SU-DHL-6 (cell line): ENCODE results near the gene GSK3A.
A peak's percentile ranks its signal among the peaks of the same experiment; 100 is the strongest.

Experiments used
- H2AFZ ChIP-seq: fragments of 200-600 bp; sonication (generic); 2 replicates; pipeline ENCODE4 v1.6.1; 2014; ENCODE audit warnings: low read depth, mild to moderate bottlenecking, moderate library complexity, mixed read lengths, antibody characterized with exemption, low read length; ENCODE audit not compliant: severe bottlenecking
- H3F3A ChIP-seq: fragments of 200-600 bp; shearing (Covaris generic); 2 replicates; pipeline ENCODE4 v1.6.0; 2016; ENCODE audit warnings: antibody characterized with exemption, mild to moderate bottlenecking; ENCODE audit not compliant: insufficient read depth
- H3K27ac ChIP-seq: fragments of 200-600 bp; sonication (generic); 2 replicates; pipeline ENCODE4 v1.5.1; 2016; ENCODE audit warnings: low read depth, mild to moderate bottlenecking, low read length, moderate library complexity, mixed read lengths
- H3K27me3 ChIP-seq: fragments of 200-600 bp; sonication (generic), shearing (Covaris generic); 2 replicates; pipeline ENCODE4 v1.6.0; 2014; ENCODE audit warnings: mild to moderate bottlenecking, low read length
- H3K36me3 ChIP-seq: fragments of 200-600 bp; sonication (generic); 2 replicates; pipeline ENCODE4 v1.6.1; 2014; ENCODE audit warnings: mild to moderate bottlenecking, low read length, mixed read lengths
- H3K4me2 ChIP-seq: fragments of 300-600, 200-600 bp; shearing (Covaris generic), sonication (generic); 2 replicates; pipeline ENCODE4 v1.6.0; 2014; ENCODE audit warnings: low read length, low read depth, mild to moderate bottlenecking; ENCODE audit not compliant: poor library complexity, severe bottlenecking
- H3K4me3 ChIP-seq: fragments of 200-600 bp; sonication (generic); 2 replicates; pipeline ENCODE4 v1.5.1; 2014; ENCODE audit warnings: antibody characterized with exemption, low read length, mild to moderate bottlenecking, mixed read lengths; ENCODE audit not compliant: insufficient read depth, poor library complexity, severe bottlenecking
- H3K79me2 ChIP-seq: fragments of 200-600 bp; sonication (generic); 2 replicates; pipeline ENCODE4 v1.6.1; 2014; ENCODE audit warnings: mild to moderate bottlenecking, low read length, moderate library complexity; ENCODE audit not compliant: insufficient read depth
- H3K9ac ChIP-seq: fragments of 200-600 bp; sonication (generic); 2 replicates; pipeline ENCODE4 v1.7.0; 2014; ENCODE audit warnings: mild to moderate bottlenecking, low read length
- H3K9me2 ChIP-seq: fragments of 200-600 bp; sonication (generic); replicated peaks from 2 replicates; pipeline ENCODE4 v1.6.1; 2014; ENCODE audit warnings: low read length; ENCODE audit not compliant: insufficient read depth
- H3K9me3 ChIP-seq: fragments of 200-600 bp; sonication (generic); 2 replicates; pipeline ENCODE4 v1.6.1; 2014; ENCODE audit warnings: low read length, mixed read lengths; ENCODE audit not compliant: insufficient read depth
- H4K20me1 ChIP-seq: fragments of 200-600 bp; sonication (generic); 2 replicates; pipeline ENCODE4 v1.6.1; 2014; ENCODE audit warnings: low read depth, mild to moderate bottlenecking, antibody characterized with exemption, low read length, moderate library complexity, mixed read lengths
- EZH2phosphoT487 ChIP-seq: fragments of 200-600 bp; sonication (generic), shearing (Covaris generic); conservative IDR thresholded peaks from 2 replicates; pipeline ENCODE4 v1.6.1; 2018; ENCODE audit warnings: mild to moderate bottlenecking, antibody characterized with exemption, low read length, moderate library complexity, mixed read lengths
- TF ChIP-seq, protein P1 (sequence below): fragments of 200-600 bp; sonication (generic); IDR thresholded peaks from one replicate; pipeline ENCODE4 v1.5.1; 2017; ENCODE audit warnings: antibody characterized with exemption, mild to moderate bottlenecking, low read length, moderate library complexity; ENCODE audit not compliant: insufficient read depth, poor library complexity, severe bottlenecking

The GSK3A gene

GRCh38 chr19:42198676-42199439 is 43.5 kb downstream of the GSK3A start:
- Histone ChIP-seq H3K9me2 (no peaks in the 10 kb centered on the region), H3K27ac (peak overlapping the region; percentile 87), H3K4me2 (peak overlapping the region; percentile 53), H3K9ac (peak overlapping the region; percentile 50), H3K9me3 (no peaks in the 10 kb centered on the region), H3K27me3 (no peaks in the 10 kb centered on the region), H4K20me1 (no peaks in the 10 kb centered on the region), H3F3A (0 out of 2 replicates have a peak, but pooled peaks cover 4% of the 10 kb centered on the region), H3K4me3 (no peak overlapping the region), H3K79me2 (no peaks in the 10 kb centered on the region), H2AFZ (no peak overlapping the region), H3K36me3 (no peaks in the 10 kb centered on the region)
- TF ChIP-seq EZH2phosphoT487 = no peak
- TF ChIP-seq, protein P1, sequence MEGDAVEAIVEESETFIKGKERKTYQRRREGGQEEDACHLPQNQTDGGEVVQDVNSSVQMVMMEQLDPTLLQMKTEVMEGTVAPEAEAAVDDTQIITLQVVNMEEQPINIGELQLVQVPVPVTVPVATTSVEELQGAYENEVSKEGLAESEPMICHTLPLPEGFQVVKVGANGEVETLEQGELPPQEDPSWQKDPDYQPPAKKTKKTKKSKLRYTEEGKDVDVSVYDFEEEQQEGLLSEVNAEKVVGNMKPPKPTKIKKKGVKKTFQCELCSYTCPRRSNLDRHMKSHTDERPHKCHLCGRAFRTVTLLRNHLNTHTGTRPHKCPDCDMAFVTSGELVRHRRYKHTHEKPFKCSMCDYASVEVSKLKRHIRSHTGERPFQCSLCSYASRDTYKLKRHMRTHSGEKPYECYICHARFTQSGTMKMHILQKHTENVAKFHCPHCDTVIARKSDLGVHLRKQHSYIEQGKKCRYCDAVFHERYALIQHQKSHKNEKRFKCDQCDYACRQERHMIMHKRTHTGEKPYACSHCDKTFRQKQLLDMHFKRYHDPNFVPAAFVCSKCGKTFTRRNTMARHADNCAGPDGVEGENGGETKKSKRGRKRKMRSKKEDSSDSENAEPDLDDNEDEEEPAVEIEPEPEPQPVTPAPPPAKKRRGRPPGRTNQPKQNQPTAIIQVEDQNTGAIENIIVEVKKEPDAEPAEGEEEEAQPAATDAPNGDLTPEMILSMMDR = no peak

- Histone ChIP-seq H3K4me2 (no peak overlapping the region), H3F3A (0 out of 2 replicates have a peak, but pooled peaks cover 4% of the 10 kb centered on the region), H3K9me2 (no peaks in the 10 kb centered on the region), H4K20me1 (no peaks in the 10 kb centered on the region), H3K27ac (no peak overlapping the region), H2AFZ (no peak overlapping the region), H3K4me3 (no peak overlapping the region), H3K27me3 (no peaks in the 10 kb centered on the region), H3K79me2 (no peaks in the 10 kb centered on the region), H3K36me3 (no peaks in the 10 kb centered on the region), H3K9me3 (no peaks in the 10 kb centered on the region), H3K9ac (no peak overlapping the region)
- TF ChIP-seq EZH2phosphoT487 = no peak
- TF ChIP-seq, protein P1 = no peak
These were observed 45.0 kb downstream of the GSK3A start for GRCh38 chr19:42197375-42197817.

- no peaks in the 10 kb centered on the region for H3K27me3 ChIP-seq
- no peak overlapping the region for H3K9ac ChIP-seq
- no peaks in the 10 kb centered on the region for H3K9me2 ChIP-seq
- H2AFZ ChIP-seq = no peak overlapping the region
- no peaks in the 10 kb centered on the region for H3K79me2 ChIP-seq
- H3K4me3 ChIP-seq = no peak overlapping the region
- no peaks in the 10 kb centered on the region for H3F3A ChIP-seq
- H4K20me1 ChIP-seq = no peaks in the 10 kb centered on the region
- no peak overlapping the region for H3K27ac ChIP-seq
- no peak overlapping the region for H3K4me2 ChIP-seq
- no peaks in the 10 kb centered on the region for H3K36me3 ChIP-seq
- H3K9me3 ChIP-seq = no peaks in the 10 kb centered on the region
- no peak for TF ChIP-seq EZH2phosphoT487
- TF ChIP-seq, protein P1 = no peak
These were observed 46.1 kb downstream of the GSK3A start for GRCh38 chr19:42196011-42197001.
